T-helper 2 cell treated with Interferon-gamma antibody and Interleukin-4, amounts not matched to agents 100 ng/mL and 5 ng/mL, for 36 hours (primary cell): ENCODE results near the gene AIFM1. TPM values are rescaled to one million over a fixed set of nuclear protein-coding genes. Genes with fewer than 3 reads are reported as not detected.
"Not testable (repeated sequence)": the region's sequence is repeated elsewhere in the genome, so short reads cannot be mapped to it uniquely, and the experiment has no call there.

ENCODE experiments used
- intact Hi-C: fragments of 100-400 bp; cut with micrococcal nuclease; formaldehyde crosslinking; loops from one replicate; pipeline ENCODE4 v1.15.1; 2023
- total RNA-seq: library from RNA; stranded (reverse); gene quantifications from 2 replicates; pipeline ENCODE4 v1.2.3, GENCODE V29; 2022

The AIFM1 gene
- total RNA-seq, 1 donor from 2014 or later: 44.2 TPM

DNA sequence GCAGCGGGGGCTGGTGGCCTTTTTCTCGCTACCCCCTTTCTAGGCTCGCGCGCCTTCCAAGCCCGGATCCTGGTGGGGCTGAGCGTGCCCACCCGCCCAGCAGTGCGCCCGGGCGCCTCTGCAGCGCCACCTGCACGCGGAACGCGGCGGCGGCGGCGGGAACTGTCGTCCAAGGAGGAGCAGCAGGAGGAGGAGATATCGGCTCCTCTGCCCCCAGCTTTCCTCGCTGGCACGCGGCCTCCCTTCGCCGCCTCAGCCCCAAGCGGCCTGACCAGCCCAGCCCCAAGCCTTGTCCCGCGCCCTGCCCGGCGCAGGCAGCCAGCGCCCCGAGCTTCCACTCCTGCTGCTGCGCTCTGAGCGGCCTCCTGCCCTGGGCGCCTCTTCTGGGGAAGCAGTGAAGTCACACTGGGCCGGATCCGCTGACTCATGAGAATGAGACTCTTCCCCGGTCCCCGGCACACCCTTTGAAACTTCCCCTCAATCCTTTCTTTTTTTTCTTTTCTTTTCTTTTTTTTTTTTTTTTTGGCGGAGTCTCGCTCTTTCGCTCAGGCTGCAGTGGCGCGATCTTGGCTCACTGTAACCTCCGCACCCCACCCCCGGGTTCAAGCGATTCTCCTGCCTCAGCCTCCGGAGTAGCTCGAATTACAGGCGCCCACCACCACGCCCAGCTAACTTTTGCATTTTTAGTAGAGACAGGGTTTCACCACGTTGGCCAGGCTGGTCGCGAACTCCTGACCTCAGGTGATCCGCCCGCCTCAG is 44.7 kb downstream of the AIFM1 start:
- intact Hi-C loops: loop anchor here (1.0 to 5.0 kb wide), 4 partner anchors 29 to 71 kb away; partner anchors contain the start of gene RAB33A

DNA sequence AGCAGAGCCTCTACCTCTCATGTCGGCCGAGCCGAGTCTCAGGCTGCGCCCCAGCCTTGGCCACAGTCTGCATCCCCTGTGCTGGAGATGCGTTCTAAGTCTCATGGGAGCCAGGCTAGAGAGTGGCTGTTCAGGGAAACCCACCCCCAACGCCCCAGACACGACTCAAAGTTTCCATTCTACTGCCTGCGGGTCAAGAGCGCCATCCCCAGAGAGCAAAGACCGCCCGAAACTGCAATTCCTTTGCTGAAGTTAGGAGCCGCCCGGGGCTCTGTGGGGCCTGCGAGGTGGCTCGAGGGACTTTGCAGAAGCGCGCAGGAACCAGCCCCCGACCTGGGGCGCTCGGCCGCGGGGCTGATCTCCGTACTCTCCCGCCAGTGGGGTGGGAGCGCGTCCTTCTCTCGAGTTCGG is 45.3 kb downstream of the AIFM1 start:
- intact Hi-C loops: loop anchor here (1.0 to 5.0 kb wide), 4 partner anchors 28 to 72 kb away; partner anchors contain the start of gene RAB33A

DNA sequence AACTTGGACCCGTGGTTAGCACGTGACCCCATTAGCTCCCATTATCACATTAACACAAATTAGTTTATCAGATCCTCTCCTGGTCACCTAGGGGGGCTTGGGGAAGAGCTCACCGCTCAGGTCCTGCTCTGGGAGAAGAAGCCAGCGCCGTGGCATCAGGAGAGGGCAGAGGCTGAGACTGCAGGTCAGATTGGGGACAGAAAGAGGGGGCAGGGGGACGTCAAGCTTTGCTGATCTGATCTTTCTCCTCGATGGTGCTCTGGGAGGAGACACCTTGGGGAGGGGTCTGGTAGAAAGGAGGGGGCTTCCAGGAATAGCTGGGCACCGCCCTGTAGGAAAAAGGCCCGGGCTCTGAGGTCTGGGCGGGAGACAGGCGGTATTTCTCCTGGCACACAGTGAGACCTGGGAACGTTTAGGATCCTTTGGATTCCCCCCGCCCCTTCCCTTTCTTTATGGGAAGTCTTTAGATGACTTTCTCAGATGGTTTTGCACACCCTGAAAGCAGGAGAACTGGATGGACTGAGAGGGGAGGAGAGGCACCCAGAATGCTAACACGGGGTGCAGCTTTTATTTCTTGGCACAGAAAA is 46.2 kb downstream of the AIFM1 start:
- intact Hi-C loops: no loop called here

DNA sequence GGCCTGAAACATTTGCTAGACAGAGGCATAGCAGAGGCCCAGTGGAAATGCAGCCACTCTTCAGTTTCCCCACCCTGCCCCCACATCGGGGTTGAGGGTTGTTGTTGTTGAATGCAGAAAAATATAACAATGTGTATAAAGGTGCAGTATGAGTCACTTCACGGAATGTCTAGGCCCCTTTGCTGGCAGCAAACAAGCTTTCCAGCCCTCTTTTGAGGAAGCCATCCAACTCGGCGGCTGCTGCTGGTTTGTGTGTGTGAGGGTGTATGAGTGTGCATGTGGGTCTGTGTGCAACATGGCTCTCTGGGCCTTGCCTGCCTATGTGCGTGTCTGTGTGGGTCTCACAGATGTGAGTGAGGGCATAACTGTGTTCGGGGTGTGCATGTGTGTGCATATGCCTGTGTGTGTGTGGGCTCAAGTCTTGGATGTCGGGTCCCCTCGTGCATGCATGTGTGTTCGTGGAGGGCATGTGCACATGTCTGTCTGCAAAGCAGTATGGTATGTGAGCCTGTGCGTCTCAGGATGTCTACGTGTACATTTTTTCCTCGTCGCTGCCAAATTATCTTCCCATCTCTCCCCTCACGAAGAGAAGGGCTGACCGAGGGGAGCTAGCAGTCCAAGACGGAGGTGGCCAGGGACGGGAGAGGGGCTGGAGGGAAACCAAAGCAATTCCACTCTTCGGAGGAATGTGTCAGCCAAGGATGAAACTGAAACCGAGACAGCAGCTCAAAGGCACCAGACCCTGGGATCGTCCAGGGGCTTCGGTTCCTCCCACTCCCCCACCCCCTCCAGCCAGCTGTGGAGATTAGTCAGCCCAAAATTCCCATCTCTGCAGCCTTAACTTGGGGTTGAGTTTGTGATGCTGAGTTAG is 47.0 kb downstream of the AIFM1 start:
- intact Hi-C loops: no loop called here

DNA sequence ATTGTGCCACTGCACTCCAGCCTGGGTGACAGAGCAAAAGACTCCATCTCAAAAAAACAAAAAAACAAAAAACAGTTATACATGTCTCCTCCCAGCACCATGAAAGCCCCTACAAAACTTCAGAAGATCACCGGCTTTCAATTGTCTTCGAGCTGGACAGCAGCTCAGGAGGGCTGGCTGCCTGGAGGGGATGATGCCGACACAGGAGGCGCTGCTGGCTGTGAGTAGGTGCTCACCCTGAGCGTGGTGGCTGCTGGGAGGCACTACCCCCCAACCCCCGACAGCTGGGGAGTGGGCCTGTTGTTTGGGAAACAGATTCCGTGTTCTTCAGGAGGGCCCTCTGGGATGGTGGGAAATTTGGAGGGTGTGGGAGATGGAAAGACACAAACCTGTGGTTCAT is 48.5 kb downstream of the AIFM1 start:
- intact Hi-C loops: no loop called here

DNA sequence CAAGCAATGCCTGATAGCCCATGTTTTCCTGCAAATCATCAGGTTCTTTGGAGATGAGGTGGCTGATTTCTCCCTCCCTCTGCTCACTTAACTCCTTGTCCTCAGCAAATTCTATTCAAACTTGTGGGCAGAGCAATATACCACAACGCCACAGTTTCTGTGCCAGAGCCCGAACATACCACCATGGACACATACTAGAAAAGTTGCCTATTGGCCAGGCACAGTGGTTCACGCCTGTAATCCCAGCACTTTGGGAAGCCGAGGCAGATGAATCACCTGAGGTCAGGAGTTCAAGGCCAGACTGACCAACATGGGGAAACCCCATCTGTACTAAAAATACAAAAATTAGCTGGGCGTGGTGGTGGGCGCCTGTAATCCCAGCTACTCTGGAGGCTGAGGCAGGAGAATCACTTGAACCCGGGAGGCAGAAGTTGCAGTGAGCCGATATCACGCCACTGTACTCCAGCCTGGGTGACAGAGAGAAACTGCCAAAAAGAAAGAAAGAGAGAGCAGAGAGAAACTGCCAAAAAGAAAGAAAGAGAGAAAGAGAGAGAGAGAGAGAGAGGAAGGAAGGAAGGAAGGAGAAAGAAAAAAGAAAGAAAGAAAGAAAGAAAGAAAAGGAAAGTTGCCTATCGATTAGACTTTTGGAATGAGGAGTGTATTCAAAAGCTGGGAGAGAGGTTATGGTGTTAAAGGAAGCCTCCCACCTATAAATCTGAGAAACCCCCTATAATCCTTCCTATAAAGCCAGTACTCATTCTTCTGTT is 50.3 kb downstream of the AIFM1 start:
- intact Hi-C loops: not testable (repeated sequence)

DNA sequence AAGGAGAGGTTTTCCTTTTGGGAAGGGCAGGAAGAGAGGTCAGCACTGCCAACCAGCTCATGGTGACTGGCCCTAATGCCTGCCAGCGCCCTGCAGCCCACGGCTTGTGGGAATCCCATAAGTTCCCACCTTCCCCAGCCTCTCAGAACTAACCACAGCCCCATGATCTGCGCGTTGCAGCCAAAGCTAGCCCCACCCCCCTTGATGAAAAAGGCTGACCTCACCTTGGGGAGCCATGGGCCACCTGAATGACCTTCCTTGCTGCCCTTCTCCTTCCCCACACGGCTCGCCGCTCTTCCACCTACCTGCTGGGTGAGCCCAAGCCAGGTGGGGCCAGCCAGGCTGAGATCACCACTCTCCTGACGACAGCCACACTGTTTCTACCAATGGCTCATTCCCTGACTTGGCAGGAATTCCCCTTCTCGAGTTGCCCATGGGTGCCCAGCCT is 51.5 kb downstream of the AIFM1 start:
- intact Hi-C loops: no loop called here

DNA sequence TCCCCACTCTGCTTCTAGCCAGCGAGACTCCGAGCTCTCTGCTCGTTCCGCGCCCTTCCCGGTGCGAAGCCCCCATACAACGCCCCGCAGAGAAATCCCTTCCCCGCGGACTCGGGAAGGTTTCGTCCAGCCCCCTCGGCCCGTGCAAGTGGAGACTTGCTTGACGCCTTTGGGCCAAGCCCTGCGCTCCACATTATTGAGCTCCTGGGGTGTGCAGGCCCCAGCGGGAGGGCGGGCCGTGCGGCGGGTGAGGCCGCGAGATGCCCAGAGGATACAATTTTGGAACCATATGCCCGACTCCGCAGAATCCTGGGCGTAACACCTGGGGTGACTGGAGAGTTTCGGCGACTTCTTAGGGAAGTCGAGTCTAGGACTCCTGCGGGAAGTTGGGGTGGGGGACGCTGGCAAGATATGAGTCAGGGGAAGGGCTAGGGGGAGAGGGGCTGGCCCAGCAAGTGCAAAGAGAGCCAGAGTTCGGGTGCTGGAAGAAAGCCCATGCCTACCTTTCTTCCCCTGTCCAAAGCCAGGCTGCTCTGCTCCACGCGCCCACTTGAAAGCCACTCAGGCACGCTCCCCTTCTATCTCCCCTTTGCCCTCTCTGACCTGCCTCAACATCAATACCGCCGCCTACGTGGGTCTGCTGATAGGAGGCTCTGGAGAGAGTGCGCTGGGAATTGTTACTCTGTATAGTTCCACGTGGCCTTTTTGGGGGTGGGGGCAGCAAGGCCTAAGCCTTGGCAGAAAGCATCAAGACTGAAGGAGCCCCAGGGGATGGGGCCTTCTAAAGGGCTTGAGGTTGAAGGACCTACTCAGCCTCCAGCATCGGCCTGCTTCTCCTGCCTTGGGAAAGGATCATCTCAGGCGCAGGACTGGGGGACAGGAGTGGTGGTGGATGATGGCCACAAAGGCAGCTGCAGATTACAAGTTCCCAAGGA is 54.2 kb downstream of the AIFM1 start:
- intact Hi-C loops: no loop called here

DNA sequence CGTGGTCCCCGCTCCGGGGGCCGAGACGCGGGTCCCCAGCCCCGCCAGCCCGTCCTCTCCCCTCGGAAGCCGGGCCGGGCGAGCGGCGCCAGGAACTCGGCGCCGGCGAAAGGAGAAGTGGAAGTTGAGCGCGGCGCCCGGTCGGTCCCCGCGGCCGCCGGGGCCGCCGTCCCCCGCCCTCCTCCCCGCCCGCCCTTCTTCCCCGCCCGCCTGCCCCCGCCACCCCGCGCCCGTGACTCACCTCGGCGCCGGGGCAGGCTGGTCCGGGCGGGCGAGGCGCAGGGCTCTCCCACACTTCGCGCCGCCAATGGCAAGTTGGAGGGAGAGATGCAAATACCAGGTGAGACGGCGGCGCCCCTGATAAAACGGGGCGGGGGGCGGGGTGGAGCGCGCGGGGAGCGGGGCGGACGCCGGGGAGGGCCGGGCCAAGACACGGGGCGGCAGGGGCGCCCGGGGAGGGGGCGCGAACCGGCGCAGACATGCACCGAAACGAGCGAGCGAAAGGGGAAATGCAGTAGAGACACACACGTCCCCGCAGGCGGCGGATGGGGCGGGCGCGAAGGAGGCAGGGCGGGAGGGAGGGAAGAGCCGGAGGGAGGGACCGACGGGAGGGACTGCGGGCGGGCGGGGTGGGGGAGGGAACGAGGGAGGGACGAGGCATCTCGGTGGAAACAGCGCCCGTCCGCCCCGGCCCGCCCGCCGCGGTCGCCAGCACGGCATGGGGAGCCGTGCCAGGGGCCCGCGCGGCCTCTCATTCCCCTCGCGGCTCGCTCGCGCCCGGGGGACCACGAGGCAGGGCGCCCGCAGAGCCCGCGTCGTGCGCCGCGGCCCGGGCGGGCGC is 55.0 kb downstream of the AIFM1 start, which contains the start of gene ELF4:
TSS of gene ELF4 (minus strand) at position 119 of the 841 bp plus-strand sequence. CDS start 29,167 bp downstream, outside the sequence.
- intact Hi-C loops: no loop called here

DNA sequence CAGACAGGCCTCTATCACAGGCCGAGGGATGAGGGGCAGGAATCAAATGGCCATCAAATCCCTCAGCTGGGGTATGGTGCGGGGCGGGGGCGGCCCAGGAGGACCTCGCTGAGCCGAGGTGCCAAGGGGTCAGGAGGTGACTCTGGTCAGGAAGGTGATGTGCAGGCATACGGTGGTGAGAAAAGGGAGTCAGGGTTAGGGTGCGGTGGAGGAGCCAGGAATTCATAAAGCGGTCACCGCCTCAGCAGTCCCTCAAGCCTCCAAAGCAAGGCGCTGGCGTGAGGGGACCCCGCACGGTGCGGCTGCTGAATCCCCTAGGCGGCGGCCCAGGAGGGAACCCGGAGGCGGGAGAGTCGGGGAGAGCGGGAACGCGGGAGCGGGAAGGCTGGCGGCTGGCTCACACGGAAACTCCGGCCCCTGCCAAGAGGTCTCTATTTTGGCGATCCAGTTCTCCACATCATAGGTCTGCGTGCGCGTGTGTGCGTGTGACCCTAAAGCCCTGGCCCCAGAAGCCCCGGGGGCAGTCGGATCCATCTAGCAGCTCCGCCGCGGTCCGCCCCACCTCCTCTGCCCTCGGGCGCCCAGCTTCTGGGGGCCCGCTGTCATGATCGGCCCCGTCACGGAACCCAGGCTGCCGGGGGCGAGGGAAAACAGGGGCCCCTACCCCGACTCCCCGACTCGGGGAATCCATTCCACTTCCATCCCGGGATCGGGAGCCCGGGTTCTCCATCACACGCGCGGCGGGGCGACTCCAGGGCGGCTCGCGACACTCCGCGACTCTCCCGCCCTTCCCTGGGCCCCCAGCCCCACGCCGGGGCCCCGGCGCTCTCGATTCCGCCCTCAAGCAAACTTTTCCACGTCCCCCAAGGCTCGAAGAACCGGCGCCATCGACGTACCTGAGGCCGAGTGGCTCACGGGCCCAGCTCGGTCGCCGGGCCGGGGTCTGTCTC is 55.9 kb downstream of the AIFM1 start:
- intact Hi-C loops: loop anchor here (1.0 kb wide), 2 partner anchors 17 to 27 kb away; no protein-coding TSS in a partner anchor

DNA sequence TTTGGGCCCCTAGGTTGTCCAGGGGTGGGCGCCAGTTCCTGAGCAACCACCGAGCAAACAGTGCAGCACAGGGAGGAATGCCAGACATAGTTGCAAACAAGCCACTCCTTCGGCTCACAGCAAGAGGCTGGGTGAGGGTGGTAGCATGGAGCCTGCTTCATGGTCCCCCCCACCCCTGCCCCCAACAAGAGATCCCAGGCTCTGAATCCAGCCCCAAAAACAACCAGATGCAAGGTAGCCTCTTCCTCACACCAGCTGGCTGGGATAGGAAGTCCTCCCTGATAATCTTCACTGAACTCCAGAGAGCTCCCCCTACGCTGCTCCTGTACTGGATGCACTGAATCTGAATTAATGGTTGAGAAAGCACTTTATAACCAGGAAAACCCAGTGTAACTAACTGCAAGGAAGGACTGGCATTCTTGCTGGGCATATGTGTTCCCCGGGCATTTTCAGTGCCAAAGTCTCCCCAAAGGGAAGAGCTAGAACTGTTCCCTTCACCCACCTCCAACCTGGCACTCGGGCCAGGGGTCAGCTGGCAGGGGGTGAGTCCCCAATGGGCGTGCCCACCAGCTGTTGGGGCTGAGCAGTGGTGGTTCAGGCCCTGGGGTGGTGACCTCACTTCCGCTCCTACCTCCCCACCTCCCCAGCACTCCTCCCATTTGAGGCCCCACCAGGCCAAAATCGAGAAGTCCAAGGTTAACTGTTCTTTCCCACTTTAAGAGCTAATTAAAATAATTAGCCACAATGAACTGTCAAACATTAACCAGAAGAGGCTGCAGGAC is 56.8 kb downstream of the AIFM1 start:
- intact Hi-C loops: loop anchor here (1.0 kb wide), 2 partner anchors 17 to 27 kb away; no protein-coding TSS in a partner anchor

DNA sequence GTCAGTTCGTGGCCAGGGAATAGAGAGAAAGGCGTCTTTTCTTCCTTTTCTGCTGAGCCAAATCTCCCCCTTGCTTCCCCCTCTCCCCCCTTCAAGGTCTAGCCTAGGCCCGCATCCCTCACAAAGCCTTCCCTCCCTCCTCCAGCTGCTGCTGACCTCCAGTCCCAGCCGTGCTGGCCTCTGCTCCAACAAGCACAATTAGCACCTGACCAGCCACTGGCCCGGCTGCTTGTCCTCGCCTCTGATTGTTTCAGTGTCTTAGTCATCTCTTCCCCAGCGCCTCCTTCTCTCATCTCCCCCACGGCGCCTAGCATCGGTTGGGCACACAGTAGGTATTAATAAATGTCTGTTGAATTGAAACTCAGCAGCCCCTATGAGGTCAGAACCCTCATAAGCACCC is 59.6 kb downstream of the AIFM1 start:
- intact Hi-C loops: no loop called here

DNA sequence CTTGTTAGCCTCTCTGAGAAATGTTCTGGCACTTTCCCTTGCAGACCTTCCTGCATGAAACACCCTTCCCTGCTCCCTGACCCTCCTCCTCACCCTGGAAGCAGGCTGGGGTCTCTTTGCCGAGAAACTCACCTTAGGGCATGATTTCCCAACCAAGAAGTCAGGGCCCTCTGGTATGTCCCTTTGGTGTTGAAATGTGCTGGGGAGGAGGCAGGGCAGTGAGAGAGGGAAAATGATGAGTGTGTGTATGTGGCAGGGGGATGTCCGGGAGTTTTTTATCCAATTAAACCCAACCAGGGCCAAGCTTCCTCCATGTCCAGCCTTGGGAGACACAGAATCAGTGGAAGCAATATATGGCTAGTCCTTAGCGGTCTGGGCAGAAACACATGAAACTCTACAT is 60.4 kb downstream of the AIFM1 start:
- intact Hi-C loops: no loop called here

DNA sequence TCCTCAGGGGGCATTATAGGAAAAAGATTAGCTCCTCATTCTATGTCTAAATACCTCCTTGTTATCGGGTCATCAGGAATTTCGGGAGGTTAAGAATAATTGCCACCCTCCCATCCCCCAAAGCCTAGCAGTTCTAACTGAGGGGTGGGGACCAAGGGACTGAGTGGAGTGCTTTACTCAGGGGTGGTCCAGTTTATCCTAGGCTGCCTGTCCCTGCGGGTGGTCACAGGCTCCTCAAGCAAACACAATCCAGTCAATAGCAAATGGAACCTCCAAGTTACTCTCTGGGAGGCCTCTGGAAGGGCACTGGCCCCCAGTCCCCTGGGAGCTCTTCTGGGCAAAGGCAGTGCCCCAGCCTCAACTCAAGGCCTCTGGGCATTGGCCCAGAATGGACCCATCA is 62.0 kb downstream of the AIFM1 start:
- intact Hi-C loops: no loop called here

DNA sequence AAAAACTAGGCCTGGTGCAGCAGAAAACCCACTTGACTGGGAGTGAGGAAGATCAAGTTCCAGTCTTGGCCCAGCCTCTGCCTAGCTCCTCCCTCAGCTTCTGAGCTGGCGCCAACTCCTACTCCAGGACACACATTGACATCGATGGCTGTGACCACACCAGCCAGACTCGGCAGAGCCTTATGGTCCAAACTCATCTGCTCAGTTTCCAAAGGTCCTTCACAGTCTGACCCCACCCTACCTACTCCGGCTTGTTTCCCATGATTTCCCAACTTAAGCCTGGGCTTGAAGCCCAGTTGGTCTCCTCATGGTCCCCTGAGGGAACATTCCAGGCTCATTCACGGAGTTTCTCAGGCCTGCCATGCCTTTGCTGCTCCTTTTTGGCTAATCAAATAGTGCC is 65.5 kb downstream of the AIFM1 start:
- intact Hi-C loops: no loop called here

DNA sequence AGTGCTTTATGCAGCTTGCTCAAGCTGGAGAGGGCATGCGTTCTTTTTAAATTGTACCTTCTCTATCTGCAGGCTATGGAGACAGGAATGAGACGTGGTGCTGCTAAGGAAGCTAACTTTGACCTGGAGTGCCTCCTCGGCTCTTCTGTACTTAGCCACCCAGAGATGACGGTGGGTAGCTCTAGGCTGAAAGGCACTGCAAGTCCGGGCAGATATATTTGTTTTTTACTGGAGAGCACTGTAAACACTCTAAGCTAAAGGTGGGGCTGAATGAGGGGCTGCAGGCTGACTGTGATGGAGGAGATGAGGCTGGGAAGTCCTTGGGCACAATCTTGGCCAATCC is 67.5 kb downstream of the AIFM1 start:
- intact Hi-C loops: no loop called here
